Measurements from ENCODE around the gene RANGRF.
A peak's percentile ranks its signal among the peaks of the same experiment; 100 is the strongest.
"Not testable (repeated sequence)": the region's sequence is repeated elsewhere in the genome, so short reads cannot be mapped to it uniquely, and the experiment has no call there.

Gene RANGRF, protein sequence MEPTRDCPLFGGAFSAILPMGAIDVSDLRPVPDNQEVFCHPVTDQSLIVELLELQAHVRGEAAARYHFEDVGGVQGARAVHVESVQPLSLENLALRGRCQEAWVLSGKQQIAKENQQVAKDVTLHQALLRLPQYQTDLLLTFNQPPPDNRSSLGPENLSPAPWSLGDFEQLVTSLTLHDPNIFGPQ

DNA sequence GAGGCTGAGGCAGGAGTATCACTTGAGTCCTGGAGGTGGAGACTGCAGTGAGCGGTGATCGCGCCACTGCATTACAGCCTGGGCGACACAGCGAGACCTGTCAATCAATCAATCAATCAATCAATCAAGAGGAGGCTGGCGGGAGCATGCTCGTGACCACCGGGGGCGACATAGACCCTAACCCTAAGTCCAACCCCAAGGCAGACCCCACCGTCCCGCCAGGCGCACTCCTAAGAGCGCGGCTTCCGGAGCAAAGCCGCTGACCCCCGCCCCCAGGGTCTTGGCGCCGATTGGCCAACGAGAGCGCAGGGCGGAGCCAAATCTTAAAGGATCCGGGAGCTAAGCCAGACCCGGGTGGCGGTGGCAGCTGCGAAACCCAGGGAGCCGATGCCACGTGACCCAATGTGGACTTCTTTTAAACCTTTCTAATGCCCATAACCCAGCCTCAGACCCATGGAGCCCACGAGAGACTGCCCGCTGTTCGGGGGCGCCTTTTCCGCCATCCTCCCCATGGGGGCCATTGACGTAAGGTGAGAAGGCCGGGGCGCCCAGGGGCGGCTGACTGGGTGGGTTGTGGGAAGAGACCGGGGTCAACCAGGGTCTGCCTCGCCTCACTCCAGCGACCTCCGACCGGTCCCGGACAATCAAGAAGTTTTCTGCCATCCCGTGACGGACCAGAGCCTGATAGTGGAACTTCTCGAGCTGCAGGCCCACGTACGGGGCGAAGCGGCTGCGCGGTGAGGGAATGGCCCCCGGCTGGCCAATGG is at the start of gene RANGRF:
Gene RANGRF, plus strand, starts transcription at position 335 of the 767 bp plus-strand sequence. Its CDS starts 119 bp downstream, at position 454.
- DNase-seq = peak; percentile 86

DNA sequence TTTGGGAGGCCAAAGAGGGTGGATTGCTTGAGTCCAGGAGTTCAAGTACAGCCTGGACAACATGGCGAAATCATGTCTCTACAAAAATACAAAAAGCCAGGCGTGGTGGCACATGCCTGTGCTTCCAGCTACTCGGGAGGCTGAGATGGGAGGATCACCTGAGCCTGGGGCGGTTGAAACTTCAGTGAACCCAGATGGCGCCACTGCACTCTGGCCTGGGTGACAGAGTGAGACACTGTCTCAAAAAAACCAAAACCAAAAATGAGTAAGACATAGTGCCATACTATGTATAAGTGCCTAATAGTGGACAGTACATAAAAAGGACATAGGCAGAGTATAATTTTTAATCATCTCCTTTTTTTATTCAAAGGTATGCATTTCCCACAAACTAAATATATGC is 44.6 kb upstream of the RANGRF start:
- no peak for DNase-seq

DNA sequence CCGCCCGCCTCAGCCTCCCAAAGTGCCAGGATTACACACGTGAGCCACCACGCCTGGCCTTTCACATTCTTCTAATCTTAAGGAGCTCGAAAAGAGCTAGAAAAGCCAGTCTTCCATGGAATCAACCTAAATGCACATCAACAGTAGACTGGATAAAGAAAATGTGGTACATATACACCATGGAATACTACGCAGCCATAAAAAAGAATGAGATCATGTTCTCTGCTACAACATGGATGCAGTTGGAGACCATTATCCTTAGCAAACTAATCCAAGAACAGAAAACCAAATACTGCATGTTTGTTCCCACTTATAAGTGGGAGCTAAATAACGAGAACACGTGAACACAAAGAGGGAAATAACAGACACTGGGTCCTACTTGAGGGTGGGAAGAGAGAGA is 43.7 kb upstream of the RANGRF start:
- no peak for DNase-seq

- peak; percentile 97 for DNase-seq
Observed at GRCh38 chr17:8248751-8249607, 39.5 kb upstream of the RANGRF start, which contains the start of gene PFAS. PFAS (plus strand) TSS chr17:8249289; CDS start chr17:8253938, 4,649 bp downstream.

GRCh38 chr17:8249621-8250500 is 38.6 kb upstream of the RANGRF start:
- DNase-seq = no peak

DNA sequence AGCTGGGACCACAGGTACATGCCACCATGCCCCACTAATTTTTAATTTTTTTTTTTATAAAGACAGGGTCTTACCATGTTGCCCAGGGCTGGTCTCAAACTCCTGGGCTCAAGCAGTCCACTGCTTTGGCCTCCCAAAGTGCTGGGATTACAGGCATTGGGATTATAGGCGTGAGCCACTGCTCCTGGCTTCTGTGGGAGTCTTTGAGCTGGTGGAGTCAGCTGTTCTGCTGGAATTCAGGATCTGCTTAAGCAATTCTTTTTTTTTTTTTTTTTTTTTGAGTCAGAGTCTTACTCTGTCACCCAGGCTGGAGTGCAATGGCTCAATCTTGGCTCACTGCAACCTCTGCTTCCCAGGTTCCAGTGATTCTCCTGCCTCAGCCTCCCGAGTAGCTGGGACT is 37.1 kb upstream of the RANGRF start:
- DNase-seq = not testable (repeated sequence)

DNA sequence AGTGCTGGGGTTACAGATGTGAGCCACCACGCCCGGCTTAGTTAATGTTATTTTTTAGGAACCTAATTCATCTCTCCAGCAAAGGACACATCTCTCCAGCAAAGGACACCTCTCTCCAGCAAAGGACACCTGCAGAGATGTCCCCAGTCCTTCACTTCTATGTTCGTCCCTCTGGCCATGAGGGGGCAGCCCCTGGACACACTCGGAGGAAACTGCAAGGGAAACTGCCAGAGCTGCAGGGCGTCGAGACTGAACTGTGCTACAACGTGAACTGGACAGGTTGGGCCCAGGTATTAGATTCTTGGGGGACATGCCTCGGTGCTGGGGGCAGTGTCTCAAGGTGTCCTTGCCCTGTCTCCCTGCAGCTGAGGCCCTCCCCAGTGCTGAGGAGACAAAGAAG is 34.7 kb upstream of the RANGRF start:
- no peak for DNase-seq

DNA sequence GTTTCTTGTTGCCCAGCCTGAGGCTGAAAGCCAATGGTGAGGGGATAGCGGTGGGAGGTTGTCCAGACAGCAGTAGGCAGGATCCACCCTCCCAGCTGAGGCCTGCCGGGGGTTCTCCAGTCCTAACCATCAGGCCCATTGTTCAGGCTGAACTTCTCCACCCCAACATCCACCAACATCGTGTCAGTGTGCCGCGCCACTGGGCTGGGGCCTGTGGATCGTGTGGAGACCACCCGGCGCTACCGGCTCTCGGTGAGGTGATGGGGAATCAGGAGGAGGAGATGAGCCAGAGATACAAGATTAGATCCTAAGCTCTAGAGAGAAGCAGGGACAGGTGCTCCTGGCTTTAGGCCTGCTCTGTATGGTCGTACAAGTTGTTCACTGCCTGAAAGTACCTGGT is 33.6 kb upstream of the RANGRF start:
- DNase-seq = no peak

GRCh38 chr17:8255499-8255898 is 33.0 kb upstream of the RANGRF start:
- DNase-seq = no peak

GRCh38 chr17:8256291-8256690 is 32.2 kb upstream of the RANGRF start:
- DNase-seq = no peak

DNA sequence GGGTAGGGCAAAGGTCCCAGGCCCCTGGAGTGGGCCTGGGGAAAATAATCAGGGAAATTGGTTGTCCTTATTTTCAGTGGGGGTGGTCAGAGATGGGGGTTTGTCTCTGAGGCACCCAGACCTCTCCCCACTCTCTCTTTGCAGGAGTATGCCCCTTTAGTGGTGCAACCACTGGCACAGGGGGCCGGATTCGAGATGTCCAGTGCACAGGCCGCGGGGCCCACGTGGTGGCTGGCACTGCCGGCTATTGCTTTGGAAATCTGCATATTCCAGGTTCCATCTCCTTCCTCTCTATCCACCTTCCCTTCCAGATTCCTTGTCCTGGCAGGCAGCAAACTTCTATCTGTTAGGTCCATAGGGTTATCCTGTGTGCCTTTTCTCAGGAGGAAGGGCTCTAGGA is 31.8 kb upstream of the RANGRF start:
- no peak for DNase-seq

DNA sequence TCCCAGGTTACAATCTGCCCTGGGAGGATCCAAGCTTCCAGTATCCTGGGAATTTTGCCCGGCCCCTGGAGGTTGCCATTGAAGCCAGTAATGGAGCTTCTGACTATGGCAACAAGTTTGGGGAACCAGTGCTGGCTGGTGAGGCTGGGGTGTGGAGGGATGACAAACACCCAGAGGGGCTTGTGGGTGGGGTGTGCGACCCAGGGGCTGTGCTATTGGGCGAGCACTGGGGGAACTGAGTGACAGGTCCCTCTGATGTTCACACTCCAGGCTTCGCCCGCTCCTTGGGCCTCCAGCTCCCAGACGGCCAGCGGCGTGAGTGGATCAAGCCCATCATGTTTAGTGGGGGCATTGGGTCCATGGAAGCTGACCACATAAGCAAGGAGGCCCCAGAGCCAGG is 30.7 kb upstream of the RANGRF start:
- DNase-seq = no peak

- DNase-seq = no peak
Observed at GRCh38 chr17:8264320-8264719, 24.1 kb upstream of the RANGRF start.

GRCh38 chr17:8264836-8265542 is 23.5 kb upstream of the RANGRF start:
- DNase-seq = no peak

- DNase-seq = no peak
Observed at GRCh38 chr17:8266648-8267479, 21.6 kb upstream of the RANGRF start.

- DNase-seq = no peak
Observed at GRCh38 chr17:8267480-8268147, 20.9 kb upstream of the RANGRF start.

DNA sequence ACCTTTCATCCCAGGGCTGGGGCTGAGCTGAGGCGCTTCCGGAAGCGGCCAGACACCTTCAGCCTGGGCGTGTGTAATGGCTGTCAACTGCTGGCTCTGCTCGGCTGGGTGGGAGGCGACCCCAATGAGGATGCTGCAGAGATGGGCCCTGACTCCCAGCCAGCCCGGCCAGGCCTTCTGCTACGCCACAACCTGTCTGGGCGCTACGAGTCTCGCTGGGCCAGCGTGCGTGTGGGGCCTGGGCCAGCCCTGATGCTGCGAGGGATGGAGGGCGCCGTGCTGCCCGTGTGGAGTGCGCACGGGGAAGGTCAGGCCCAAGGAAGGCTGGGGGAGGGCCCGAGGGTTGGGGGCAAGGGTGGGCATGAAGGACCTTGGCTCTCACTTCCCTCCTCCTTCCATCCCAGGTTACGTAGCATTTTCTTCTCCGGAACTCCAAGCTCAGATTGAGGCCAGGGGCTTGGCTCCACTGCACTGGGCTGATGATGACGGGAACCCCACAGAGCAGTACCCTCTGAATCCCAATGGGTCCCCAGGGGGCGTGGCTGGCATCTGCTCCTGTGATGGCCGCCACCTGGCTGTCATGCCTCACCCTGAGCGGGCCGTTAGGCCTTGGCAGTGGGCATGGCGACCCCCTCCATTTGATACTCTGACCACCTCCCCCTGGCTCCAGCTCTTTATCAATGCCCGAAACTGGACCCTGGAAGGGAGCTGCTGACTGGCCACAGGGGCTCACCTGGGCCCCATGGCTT is 19.7 kb upstream of the RANGRF start:
- no peak for DNase-seq

DNA sequence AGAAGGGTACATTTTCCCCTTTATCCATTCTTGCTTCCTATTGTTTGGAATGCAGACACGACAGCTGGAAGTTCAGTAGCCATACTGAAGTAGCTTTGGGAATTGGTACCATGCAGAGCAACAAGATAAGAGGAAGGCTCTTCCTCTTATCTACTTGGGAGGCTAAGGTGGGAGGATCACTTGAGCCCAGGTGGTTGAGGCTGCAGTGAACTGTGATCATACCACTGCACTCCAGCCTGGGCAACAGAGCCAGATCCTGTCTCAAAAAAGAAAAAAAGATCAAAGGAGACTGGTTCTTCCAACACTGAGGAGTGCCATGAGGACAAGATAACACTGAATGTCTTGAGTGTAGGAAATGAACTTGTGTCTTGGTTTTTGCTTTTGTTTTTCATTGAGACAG is 16.0 kb upstream of the RANGRF start:
- no peak for DNase-seq

DNA sequence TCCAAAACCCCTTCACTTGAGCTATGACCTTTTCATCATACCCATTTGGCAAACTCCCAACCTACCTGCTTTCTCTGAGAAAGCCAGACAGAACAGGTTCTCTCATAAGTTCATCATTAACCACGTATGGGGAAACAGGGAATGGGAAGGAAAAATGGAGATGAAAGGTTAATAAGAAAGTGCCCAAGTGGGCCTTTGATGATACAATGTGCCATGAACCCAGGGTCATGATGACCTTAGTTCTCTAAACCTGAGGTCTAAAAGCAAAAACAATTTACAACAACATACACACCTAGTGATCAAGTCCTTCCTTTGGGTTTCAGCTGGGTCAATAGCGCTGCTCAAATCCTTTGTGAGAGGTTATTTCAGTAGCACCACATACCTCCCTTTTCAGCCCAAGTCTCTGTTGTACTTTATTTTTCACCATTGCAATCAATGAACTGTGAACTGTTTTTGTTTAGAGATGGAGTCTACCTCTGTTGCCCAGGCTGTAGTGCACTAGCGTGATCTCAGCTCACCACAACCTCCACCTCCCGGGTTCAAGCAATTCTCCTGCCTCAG is 14.5 kb upstream of the RANGRF start:
- no peak for DNase-seq

Data from stimulated activated CD4-positive, alpha-beta T cell treated with anti-CD3 and anti-CD28 coated beads, Interleukin-4, amount 100 ng/mL, for 24 hours (primary cell).